SIG-M5 treated with dmso at 0.1 percent for 504 hours (cell line): ENCODE measurements around the gene SFMBT1.
"Not testable (repeated sequence)": the region's sequence is repeated elsewhere in the genome, so short reads cannot be mapped to it uniquely, and the experiment has no call there.

ENCODE experiments used
- DNase-seq: peaks from one replicate; lab custom pipeline; 2025; ENCODE audit not compliant: unreplicated experiment; lab: John Stamatoyannopoulos, UW

The SFMBT1 gene

DNA sequence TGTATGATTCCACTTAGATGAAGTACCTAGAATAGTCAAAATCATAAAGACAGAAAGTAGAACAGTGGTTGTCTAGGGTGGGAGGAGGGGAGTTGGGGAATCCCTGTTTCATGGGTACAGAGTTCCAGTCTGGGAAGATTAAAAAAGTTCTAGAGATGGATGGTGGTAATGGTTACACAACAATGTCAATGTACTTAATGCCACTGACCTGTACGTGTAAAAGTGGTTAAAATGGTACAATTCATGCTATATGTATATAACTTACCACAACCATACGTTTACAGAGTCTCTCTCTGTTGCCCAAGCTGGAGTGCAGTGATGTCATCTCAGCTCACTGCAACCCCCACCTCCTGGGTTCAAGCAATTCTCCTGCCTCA lies 6.5 kb downstream of the SFMBT1 start:
- DNase-seq = no peak

DNA sequence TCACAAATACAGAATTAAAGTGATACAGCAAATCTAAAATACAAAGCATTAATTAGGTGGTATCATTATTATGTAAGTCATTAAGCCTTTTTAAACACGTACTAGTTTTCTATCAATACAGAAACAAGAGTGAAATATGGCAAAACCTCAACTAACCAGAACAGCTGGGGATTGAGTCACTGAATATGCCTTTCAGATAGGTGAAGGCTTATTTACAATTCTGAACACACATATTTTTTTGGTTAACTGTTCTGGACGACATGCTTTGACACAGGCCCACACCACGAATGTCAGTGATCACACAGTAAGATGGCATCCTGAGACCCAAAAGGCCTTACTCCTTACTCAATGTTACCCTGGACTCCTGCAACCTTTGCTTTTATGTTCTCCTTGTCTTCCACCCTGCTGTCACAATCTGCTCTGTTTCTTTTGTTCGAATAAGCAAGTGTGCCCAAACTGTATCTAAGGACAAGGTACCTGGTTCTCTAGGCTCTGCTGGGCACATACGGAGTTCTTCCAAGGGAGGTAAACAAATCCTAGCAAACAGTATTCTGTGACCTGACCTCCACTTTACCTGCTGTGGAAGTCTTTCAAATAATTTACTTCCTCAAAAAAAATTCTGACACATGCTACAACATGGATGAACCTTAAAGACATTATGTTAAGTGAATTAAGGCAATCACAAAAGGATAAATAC lies 7.0 kb downstream of the SFMBT1 start:
- DNase-seq = no peak

- DNase-seq = no peak
Measured at GRCh38 chr3:53035825-53036619, 9.9 kb downstream of the SFMBT1 start.

DNA sequence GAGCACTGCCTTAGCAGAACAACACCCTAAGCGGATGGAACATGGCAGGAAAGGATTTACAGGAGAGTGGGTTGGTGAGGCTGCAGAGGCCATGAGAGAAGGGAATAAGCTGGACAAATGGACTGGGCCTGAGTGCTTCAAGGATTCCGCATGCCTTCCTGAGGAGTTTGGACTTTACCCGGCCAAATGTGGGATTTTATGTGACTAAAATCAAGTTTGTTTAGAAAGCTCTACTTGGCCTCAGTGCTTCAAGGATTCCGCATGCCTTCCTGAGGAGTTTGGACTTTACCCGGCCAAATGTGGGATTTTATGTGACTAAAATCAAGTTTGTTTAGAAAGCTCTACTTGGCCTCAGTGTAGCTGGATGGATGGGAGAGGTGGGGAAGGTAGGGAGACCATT lies 10.9 kb downstream of the SFMBT1 start:
- DNase-seq = not testable (repeated sequence)

- DNase-seq = not testable (repeated sequence)
Measured at GRCh38 chr3:53034411-53034810, 11.5 kb downstream of the SFMBT1 start.

GRCh38 chr3:53032609-53033008 lies 13.3 kb downstream of the SFMBT1 start:
- DNase-seq = no peak

GRCh38 chr3:53030619-53031449 lies 15.0 kb downstream of the SFMBT1 start:
- no peak for DNase-seq

DNA sequence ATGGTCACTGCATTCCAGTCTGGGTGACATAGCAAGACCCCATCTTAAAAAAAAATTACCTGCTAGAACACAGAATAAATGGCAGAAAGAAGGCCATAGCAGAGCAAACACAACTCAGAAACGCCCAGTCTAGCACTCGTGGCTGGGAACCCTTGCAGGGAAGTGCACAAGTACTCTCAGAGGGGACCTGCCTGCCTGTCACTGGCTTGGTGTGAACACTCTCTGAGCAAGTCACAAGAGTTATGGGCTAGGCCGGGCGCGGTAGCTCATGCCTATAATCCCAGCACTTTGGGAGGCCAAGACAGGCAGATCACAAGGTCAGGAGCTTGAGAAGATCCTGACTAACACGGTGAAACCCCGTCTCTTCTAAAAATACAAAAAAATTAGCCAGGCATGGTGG lies 17.2 kb downstream of the SFMBT1 start:
- no peak for DNase-seq

DNA sequence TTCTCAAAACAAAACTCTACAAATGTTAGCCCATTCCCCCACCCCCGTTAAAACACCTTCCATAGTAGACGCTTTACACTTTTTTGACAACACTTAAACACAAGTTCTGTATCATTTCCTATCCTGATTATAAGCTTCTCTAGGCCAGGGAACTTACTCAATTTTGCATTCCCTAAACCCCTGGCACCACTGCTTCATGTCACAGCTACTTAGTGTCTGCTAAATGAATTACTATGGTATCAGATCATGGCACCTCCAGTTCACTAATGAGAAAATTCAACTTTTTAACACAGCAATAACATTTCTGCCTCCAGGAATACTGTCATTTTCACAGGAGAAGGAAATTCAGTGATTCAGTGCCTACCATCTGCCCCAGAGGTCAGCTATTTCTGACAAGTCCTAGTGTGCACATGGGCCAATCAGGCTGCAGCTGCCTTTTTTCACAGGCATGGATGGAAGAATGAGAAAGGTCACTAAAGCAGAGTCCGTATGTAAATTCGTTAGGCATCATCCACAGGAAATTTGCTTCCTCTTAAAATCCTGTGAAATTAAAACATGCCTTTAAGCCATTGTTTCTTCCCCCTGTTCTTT lies 18.5 kb downstream of the SFMBT1 start:
- DNase-seq = no peak

DNA sequence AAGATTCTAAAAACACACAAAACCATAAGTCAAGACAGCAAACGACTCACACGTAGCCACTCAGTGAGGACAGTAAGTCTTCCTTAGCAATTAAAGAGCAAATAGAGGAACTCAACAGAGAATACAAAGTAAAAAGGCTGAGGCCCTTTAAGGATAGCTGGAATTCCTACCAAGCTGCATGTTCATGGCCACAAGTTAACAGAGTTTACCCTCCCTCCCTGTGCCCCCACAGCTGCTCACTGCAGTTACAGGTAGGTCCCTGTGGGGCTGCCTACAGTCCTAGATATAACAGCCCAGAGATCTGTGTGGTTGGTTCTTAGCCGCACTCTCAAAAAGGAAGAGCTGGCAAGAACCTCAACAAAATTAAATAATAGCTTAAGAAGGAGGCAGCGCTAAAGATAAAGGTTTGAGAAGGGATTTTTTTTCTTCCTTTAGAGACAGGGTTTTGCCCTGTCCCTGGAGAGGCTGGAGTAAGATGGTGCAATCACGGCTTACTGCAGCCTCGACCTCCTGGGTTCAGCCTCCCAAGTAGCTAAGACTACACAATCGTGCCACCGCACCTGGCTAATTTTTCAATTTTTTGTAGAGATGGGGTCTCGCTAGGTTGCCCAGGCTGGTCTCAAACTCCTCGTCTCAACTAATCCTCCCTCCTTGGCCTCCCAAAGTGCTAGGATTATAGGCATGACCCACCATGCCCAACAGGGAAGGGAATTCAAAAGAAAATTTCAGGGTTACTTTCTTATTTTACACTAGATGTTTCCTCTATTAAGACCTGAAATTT lies 19.3 kb downstream of the SFMBT1 start:
- DNase-seq = no peak

- DNase-seq = no peak
Measured at GRCh38 chr3:53024315-53024714, 21.6 kb downstream of the SFMBT1 start.

- DNase-seq = no peak
Measured at GRCh38 chr3:53023072-53023823, 22.6 kb downstream of the SFMBT1 start.

DNA sequence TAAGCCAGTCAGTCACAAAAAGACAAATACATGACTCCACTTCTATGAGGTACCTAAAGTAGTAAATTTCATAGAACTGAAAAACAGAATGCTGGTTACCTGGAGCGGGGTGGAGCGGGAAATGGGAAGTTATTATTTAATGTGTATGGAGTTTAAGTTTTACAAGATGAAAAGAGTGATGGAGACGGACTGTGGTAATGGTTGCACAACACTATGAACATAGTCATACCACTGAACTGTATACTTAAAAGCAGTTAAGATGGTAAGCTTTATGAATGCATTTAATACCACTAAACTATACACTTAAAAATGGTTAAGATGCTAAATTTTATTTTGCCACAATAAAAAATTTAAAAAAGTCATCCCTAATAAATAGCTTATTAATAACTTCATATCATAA lies 23.2 kb downstream of the SFMBT1 start:
- DNase-seq = peak; percentile 41

DNA sequence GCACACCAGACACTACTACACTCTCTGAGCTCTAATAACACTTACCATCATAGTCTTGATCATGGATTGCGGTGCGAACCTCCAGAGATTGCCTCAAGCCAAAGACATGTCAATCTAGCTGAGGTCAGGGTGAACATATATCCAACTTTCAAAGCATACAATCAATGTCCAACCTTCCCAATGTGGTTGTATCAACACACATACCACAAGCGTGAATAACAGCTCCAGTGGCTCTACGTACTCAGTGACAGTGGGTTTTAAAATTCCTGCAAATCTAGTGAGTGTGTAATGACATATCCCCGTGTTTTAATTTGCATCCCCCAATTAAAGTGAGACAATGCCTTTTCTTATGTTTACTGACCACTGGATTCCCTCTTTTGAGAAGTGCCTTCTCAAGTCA lies 29.6 kb downstream of the SFMBT1 start:
- no peak for DNase-seq

DNA sequence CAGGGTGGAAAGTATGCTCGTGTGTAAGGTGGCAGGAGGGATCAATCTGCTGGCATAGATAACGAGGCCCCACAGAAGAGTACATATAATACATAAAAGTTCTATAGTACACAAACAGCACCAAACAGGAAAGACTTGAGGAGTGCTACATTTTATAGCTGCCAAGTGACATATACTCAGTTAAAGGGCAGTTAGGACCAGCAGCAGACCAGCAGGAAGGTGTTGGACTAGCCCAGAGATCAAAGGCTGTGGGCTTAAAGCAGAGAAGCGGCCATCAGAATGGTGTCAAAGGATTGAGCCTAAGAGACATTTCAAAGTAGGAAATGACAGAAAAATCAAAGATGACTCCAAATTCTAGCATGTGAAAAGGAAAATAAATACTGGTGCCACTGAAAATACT lies 34.5 kb downstream of the SFMBT1 start:
- no peak for DNase-seq

GRCh38 chr3:53009826-53010539 lies 35.9 kb downstream of the SFMBT1 start:
- no peak for DNase-seq

- DNase-seq = no peak
Measured at GRCh38 chr3:53008932-53009331, 36.9 kb downstream of the SFMBT1 start.

- no peak for DNase-seq
Measured at GRCh38 chr3:53005854-53006513, 39.9 kb downstream of the SFMBT1 start.

- no peak for DNase-seq
Measured at GRCh38 chr3:53005338-53005737, 40.5 kb downstream of the SFMBT1 start.
